ENCODE results near the gene PPP2R3B.

DNA sequence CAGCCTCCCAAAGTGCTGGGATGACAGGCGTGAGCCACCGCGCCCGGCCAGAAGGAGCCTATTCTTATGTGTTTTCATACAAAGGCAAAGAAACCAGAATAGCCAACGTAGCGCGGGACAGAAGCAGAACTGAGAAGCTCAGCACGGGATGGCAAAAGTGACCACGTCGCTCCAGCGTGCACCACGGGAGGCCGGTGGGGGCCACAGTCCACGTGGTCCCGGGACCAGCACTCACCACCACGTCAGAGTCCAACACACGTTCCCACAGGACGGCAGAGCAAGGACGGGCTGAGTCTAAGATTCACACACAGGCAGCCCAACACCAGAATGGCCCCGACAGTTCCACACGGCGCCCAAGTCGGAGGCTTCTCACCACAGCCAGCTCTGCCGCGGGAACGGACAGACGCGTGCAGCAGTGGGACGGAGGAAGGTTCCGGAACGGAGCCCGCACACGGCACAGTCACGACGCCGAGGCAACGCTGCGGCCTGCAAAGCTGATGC, 49.3 kb downstream of the PPP2R3B start:
- TF ChIP-seq, protein P1, sequence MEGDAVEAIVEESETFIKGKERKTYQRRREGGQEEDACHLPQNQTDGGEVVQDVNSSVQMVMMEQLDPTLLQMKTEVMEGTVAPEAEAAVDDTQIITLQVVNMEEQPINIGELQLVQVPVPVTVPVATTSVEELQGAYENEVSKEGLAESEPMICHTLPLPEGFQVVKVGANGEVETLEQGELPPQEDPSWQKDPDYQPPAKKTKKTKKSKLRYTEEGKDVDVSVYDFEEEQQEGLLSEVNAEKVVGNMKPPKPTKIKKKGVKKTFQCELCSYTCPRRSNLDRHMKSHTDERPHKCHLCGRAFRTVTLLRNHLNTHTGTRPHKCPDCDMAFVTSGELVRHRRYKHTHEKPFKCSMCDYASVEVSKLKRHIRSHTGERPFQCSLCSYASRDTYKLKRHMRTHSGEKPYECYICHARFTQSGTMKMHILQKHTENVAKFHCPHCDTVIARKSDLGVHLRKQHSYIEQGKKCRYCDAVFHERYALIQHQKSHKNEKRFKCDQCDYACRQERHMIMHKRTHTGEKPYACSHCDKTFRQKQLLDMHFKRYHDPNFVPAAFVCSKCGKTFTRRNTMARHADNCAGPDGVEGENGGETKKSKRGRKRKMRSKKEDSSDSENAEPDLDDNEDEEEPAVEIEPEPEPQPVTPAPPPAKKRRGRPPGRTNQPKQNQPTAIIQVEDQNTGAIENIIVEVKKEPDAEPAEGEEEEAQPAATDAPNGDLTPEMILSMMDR (optimal IDR thresholded peaks at IDR 0.05 in 1 of 3, IDR thresholded peaks at IDR 0.05 in 1 of 3, conservative IDR thresholded peaks at IDR 0.05 in 1 of 3; ENCODE audit: extremely low read depth in 1 of 3, insufficient read depth in 2 of 3, low read length in 3 of 3) = no peak
- TF ChIP-seq EZH2 (IDR thresholded peaks at IDR 0.05; ENCODE audit: low read length) = no peak
